MM.1S (cell line): ENCODE data around the gene SCYGR2.

Experiments used
- DNase-seq: peaks from one replicate; pipeline ENCODE4 v3.0.0-alpha.2; 2015
- H2AFZ ChIP-seq: fragments of 300-600 bp; sonication (generic); 2 replicates; pipeline ENCODE4 v1.6.0; 2016; ENCODE audit warnings: antibody characterized with exemption, low read length
- H3F3A ChIP-seq: fragments of 300-600 bp; sonication (generic); 2 replicates; pipeline ENCODE4 v1.6.1; 2016; ENCODE audit warnings: mild to moderate bottlenecking, antibody characterized with exemption, low read length, moderate library complexity, mixed read lengths; ENCODE audit not compliant: insufficient read depth
- H3K27ac ChIP-seq: fragments of 300-600 bp; sonication (generic); 2 replicates; pipeline ENCODE4 v1.5.1; 2016; ENCODE audit warnings: mild to moderate bottlenecking, low read length
- H3K27me3 ChIP-seq: fragments of 300-600 bp; sonication (generic); replicated peaks from 2 replicates; pipeline ENCODE4 v1.6.0; 2016; ENCODE audit warnings: low read length; ENCODE audit not compliant: insufficient read depth
- H3K36me3 ChIP-seq: fragments of 300-600 bp; sonication (generic); replicated peaks from 2 replicates; pipeline ENCODE4 v1.6.1; 2016; ENCODE audit warnings: mild to moderate bottlenecking, low read length, mixed read lengths; ENCODE audit not compliant: insufficient read depth
- H3K4me1 ChIP-seq: fragments of 300-600 bp; sonication (generic); 2 replicates; pipeline ENCODE4 v1.6.1; 2016; ENCODE audit warnings: low read length, mixed read lengths
- H3K4me2 ChIP-seq: fragments of 300-600 bp; sonication (generic); 2 replicates; pipeline ENCODE4 v1.6.0; 2016; ENCODE audit warnings: low read depth, low read length
- H3K4me3 ChIP-seq: fragments of 300-600 bp; sonication (generic); 2 replicates; pipeline ENCODE4 v1.5.1; 2016; ENCODE audit warnings: low read length, mixed read lengths
- H3K79me2 ChIP-seq: fragments of 300-600 bp; sonication (generic); 2 replicates; pipeline ENCODE4 v1.6.1; 2016; ENCODE audit warnings: mixed run types, low read length, mixed read lengths
- H3K9ac ChIP-seq: fragments of 300-600 bp; sonication (generic); 2 replicates; pipeline ENCODE4 v1.6.1; 2016; ENCODE audit warnings: low read length, mixed read lengths
- H3K9me2 ChIP-seq: fragments of 300-600 bp; sonication (generic); replicated peaks from 2 replicates; pipeline ENCODE4 v1.6.1; 2016; ENCODE audit warnings: mild to moderate bottlenecking, low read length, mixed read lengths; ENCODE audit not compliant: insufficient read depth
- H3K9me3 ChIP-seq: fragments of 300-600 bp; sonication (generic); replicated peaks from 2 replicates; pipeline ENCODE4 v1.6.1; 2016; ENCODE audit warnings: mild to moderate bottlenecking, low read length, mixed read lengths; ENCODE audit not compliant: insufficient read depth
- H4K20me1 ChIP-seq: fragments of 300-600 bp; sonication (generic); 2 replicates; pipeline ENCODE4 v1.6.1; 2016; ENCODE audit warnings: mild to moderate bottlenecking, low read length, moderate library complexity, mixed read lengths; ENCODE audit not compliant: insufficient read depth
- CTCF ChIP-seq: fragments of 300-600 bp; sonication (generic); IDR thresholded peaks from 2 replicates; pipeline ENCODE4 v1.5.1; 2016; ENCODE audit warnings: antibody characterized with exemption, low read length, mixed read lengths
- EZH2 ChIP-seq: fragments of 300-600 bp; sonication (generic); optimal IDR thresholded peaks from 2 replicates; pipeline ENCODE3; 2017; ENCODE audit warnings: low read depth, mild to moderate bottlenecking, antibody characterized with exemption, low read length, mixed read lengths
- EZH2phosphoT487 ChIP-seq: fragments of 300-600 bp; sonication (generic); IDR thresholded peaks from 2 replicates; pipeline ENCODE4 v1.6.1; 2018; ENCODE audit warnings: antibody characterized with exemption, low read length

Gene SCYGR2

DNA sequence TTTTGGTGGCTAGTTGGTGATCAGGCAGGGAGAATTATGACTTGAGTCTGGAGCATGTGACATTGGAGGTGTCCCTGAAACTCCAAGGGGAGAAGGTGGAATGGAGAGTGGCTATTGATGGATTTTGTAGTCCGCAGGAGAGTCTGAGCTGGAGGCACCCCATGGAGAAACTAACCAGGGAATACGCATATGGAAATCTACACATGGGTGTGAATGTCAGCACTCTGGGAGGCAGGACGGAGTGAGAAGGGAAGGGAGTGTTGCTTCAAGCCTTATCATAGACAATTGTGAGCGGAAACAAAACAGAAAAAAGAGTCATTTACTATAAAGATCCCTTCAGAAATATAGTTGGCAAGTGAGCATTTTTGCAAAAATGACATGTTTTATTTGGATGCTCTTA lies 17.9 kb downstream of the SCYGR2 start:
- no peaks in the 10 kb centered on the region for H3F3A ChIP-seq
- no peak overlapping the region for H3K9ac ChIP-seq
- H3K79me2 ChIP-seq: no peaks in the 10 kb centered on the region
- no peaks in the 10 kb centered on the region for H3K9me2 ChIP-seq
- H3K36me3 ChIP-seq: no peaks in the 10 kb centered on the region
- H3K27ac ChIP-seq: no peak overlapping the region
- no peak overlapping the region for H3K4me3 ChIP-seq
- no peak overlapping the region for H2AFZ ChIP-seq
- H3K4me2 ChIP-seq: no peak overlapping the region
- H3K4me1 ChIP-seq: no peaks in the 10 kb centered on the region
- H3K27me3 ChIP-seq: no peaks in the 10 kb centered on the region
- no peak for DNase-seq
- H3K9me3 ChIP-seq: no peaks in the 10 kb centered on the region
- TF ChIP-seq EZH2phosphoT487: no peak
- TF ChIP-seq CTCF: no peak
- no peak for TF ChIP-seq EZH2
- no peaks in the 10 kb centered on the region for H4K20me1 ChIP-seq

DNA sequence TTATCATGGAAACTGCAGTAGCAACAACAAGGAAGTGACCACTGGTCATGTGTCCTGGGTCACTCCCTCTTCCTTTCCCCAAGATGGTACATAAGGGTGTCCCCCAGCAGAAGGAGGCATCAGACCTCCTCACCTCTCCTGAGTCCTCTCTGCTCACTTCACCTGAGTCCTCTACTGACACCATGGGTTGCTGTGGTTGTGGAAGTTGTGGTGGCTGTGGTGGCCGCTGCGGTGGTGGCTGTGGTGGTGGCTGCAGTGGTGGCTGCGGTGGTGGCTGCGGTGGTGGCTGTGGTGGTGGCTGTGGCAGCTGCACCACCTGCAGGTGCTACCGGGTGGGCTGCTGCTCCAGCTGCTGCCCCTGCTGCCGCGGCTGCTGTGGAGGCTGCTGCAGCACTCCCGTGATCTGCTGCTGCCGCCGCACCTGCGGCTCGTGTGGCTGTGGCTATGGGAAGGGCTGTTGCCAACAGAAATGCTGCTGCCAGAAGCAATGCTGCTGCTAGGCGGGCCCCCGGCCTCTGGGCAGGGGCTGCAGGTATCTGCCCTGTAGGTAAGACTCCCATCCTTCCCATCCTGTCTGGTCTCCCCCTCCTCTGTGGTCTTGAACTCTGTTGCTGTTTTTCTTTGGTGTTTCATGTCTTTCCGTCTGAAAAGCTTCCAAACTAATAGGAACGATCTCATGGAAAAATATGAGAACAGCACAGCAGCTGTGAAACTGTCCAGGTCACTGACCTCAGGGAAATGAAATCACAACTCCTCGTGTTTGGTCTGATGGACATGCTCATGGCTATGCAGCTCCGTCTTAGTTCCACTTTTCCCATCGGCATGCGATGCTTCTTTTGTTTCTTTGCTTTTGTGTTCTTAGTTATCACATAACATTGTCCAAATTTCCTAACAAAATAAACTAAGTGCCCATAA lies 18.9 kb downstream of the SCYGR2 start, which contains the start of gene SCYGR4:
Gene SCYGR4 (plus strand): TSS at position 183 of the 915 bp plus-strand sequence. CDS start 0 bp downstream, at position 183.
- no peaks in the 10 kb centered on the region for H3K36me3 ChIP-seq
- no peak for DNase-seq
- H3F3A ChIP-seq: no peaks in the 10 kb centered on the region
- no peaks in the 10 kb centered on the region for H3K4me1 ChIP-seq
- TF ChIP-seq CTCF (no peak), EZH2phosphoT487 (no peak), EZH2 (no peak)
- H3K27ac ChIP-seq: no peak within 1 kb of the TSS
- H3K27me3 ChIP-seq: no peaks in the 10 kb centered on the region
- H3K4me2 ChIP-seq: no peak within 1 kb of the TSS
- no peaks in the 10 kb centered on the region for H4K20me1 ChIP-seq
- H3K9me3 ChIP-seq: no peaks in the 10 kb centered on the region
- no peak within 1 kb of the TSS for H2AFZ ChIP-seq
- no peaks in the 10 kb centered on the region for H3K9me2 ChIP-seq
- H3K79me2 ChIP-seq: no peaks in the 10 kb centered on the region
- no peak within 1 kb of the TSS for H3K4me3 ChIP-seq
- no peak within 1 kb of the TSS for H3K9ac ChIP-seq

DNA sequence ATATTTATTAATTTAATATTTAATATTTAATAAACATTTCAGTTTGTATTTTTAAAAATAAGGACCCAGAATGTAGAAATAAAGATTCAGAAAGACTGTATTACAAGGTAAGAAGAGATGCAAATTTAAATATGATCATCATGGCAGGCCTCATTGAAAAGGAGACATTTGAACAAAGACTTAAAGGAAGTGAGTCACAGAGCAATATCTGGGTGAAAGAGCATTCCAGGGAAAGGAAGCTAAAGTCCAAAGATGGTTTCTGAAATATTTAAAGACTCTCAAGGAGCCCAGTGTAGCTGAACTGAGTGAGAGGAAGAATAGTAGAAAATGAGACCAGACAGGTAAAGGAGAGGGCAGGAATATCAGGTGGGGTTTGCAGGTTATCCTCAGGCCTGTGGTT lies 24.5 kb downstream of the SCYGR2 start:
- H3K4me2 ChIP-seq: no peak overlapping the region
- no peaks in the 10 kb centered on the region for H3K4me1 ChIP-seq
- TF ChIP-seq EZH2 (no peak), CTCF (no peak), EZH2phosphoT487 (no peak)

More for the DNA sequence above, 24.5 kb downstream of the SCYGR2 start:
- H2AFZ ChIP-seq: no peak overlapping the region
- H4K20me1 ChIP-seq: no peaks in the 10 kb centered on the region
- no peaks in the 10 kb centered on the region for H3K79me2 ChIP-seq
- H3F3A ChIP-seq: no peaks in the 10 kb centered on the region
- H3K4me3 ChIP-seq: no peak overlapping the region
- no peaks in the 10 kb centered on the region for H3K36me3 ChIP-seq
- no peak overlapping the region for H3K27ac ChIP-seq
- H3K9me2 ChIP-seq: no peaks in the 10 kb centered on the region
- DNase-seq: no peak
- H3K9ac ChIP-seq: no peak overlapping the region
- H3K27me3 ChIP-seq: no peaks in the 10 kb centered on the region
- H3K9me3 ChIP-seq: no peaks in the 10 kb centered on the region
